C4-2B (cell line): Measurements from ENCODE around the gene NSRP1.

ENCODE experiments used
- H3K27ac ChIP-seq: fragments of 450-650 bp; 2 replicates; pipeline ENCODE4 v1.5.1; 2017
- CTCF ChIP-seq: fragments of 450-650 bp; conservative IDR thresholded peaks from 2 replicates; pipeline ENCODE4 v1.5.1; 2017; ENCODE audit warnings: mild to moderate bottlenecking
- ZFX ChIP-seq: fragments of 450-650 bp; IDR thresholded peaks from 2 replicates; pipeline ENCODE4 v1.6.1; 2017

Gene NSRP1

GRCh38 chr17:30153463-30153862 lies 36.8 kb downstream of the NSRP1 start:
- H3K27ac ChIP-seq: no peak overlapping the region
- no peak for TF ChIP-seq CTCF
- TF ChIP-seq ZFX: no peak

- H3K27ac ChIP-seq: no peak overlapping the region
- TF ChIP-seq CTCF (no peak), ZFX (no peak)
Observed at GRCh38 chr17:30155389-30155788, 38.8 kb downstream of the NSRP1 start.

GRCh38 chr17:30158896-30159625 lies 42.4 kb downstream of the NSRP1 start:
- no peak for TF ChIP-seq ZFX
- H3K27ac ChIP-seq: no peak overlapping the region

GRCh38 chr17:30160419-30161172 lies 44.0 kb downstream of the NSRP1 start:
- H3K27ac ChIP-seq: no peak overlapping the region
- TF ChIP-seq ZFX: no peak
- TF ChIP-seq CTCF: no peak

- TF ChIP-seq CTCF (no peak), ZFX (no peak)
- H3K27ac ChIP-seq: no peak overlapping the region
Observed at GRCh38 chr17:30161601-30162000, 45.0 kb downstream of the NSRP1 start.

GRCh38 chr17:30164531-30164930 lies 47.9 kb downstream of the NSRP1 start:
- H3K27ac ChIP-seq: no peak overlapping the region
- TF ChIP-seq CTCF (no peak), ZFX (no peak)

- H3K27ac ChIP-seq: no peak overlapping the region
- TF ChIP-seq ZFX (no peak), CTCF (no peak)
Observed at GRCh38 chr17:30165147-30165546, 48.5 kb downstream of the NSRP1 start.
